Stimulated activated naive CD8-positive, alpha-beta T cell treated with anti-CD3 and anti-CD28 coated beads, Interleukin-15, amount 100 ng/mL, for 72 hours (primary cell): ENCODE results near the gene OTULIN.

Experiments used
- ATAC-seq: fragments of 150-1000 bp; cut with Tn5 transposase; 2 replicates; pipeline ENCODE4 v1.10.0; 2021; ENCODE audit warnings: mild to moderate bottlenecking, moderate library complexity
- DNase-seq, 2 donors: peaks; one replicate each; pipeline ENCODE4 v3.0.0; 2021 to 2022
- H3K27ac Mint-ChIP-seq, 2 donors: one replicate each; pipeline ENCODE4 v1.8.0; 2022; ENCODE audit warnings: mild to moderate bottlenecking in 2 of 2, mixed read lengths in 2 of 2, moderate library complexity in 2 of 2
- H3K27me3 Mint-ChIP-seq: one replicate; pipeline ENCODE4 v1.8.0; 2022; ENCODE audit warnings: mixed read lengths
- H3K4me1 Mint-ChIP-seq: one replicate; pipeline ENCODE4 v1.8.0; 2022; ENCODE audit warnings: mild to moderate bottlenecking, mixed read lengths
- H3K4me3 Mint-ChIP-seq, 2 donors: one replicate each; pipeline ENCODE4 v1.8.0; 2022; ENCODE audit warnings: mild to moderate bottlenecking in 2 of 2, mixed read lengths in 2 of 2, moderate library complexity in 1 of 2
- H3K9me3 Mint-ChIP-seq, 2 donors: one replicate each; pipeline ENCODE4 v1.8.0; 2022; ENCODE audit warnings: mixed read lengths in 2 of 2

OTULIN gene

DNA sequence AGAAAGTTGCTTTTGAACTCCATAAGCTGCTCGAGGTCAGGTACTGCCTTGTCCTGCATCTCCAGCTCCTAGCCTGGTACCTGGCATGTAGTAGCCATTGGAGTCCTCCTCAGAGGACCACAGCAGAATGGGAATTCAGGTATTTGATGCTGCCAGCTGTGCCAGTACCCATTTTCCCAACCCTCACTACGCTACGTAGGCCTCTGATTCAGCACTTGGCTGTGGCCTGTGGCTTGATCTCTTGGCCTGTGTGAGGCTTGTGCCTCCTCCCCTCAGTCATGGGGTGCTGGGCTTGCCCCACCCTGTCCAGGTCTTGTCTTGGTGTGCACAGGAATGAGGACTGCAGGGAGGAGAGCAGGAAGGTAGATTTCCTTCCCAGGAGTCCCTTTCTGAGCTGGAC lies 11.8 kb downstream of the OTULIN start:
- no peaks in the 10 kb centered on the region for H3K9me3 Mint-ChIP-seq
- peak in 1 of 2 donors; percentile 41 for DNase-seq
- no peaks in the 10 kb centered on the region for H3K27me3 Mint-ChIP-seq
- H3K27ac Mint-ChIP-seq: peak overlapping the region; percentile 67 to 91
- H3K4me1 Mint-ChIP-seq: peaks cover 74% of the 10 kb centered on the region
- peak; percentile 83 for ATAC-seq
- H3K4me3 Mint-ChIP-seq: peak overlapping the region; percentile 74 to 77

DNA sequence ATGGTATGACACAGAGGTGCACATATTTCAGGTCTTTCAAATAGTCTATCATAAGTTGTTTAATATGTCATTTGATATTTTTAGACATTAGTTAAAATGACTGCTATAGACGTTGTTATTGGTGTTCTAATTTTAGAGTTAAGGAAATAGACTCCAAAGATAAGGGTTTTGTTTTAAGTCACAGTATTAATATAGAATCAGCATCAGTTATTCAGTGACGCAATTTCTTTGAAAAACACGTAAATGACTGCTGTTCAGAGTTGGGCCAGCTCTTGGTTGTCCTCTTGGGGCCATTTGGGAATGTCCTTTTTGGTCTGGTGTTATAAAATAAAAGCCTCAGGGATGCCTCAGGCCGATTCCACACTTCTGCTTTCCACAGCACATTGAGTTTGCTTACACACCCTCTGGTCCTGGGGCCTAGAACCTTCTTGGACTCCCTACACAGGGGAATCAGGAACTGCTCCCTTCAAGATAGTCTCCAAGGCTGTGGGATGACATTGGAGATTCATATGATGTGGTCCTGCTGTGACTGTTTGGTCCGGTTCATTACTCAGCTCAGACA lies 14.3 kb downstream of the OTULIN start:
- Mint-ChIP-seq H3K9me3 (no peaks in the 10 kb centered on the region), H3K27ac (peak overlapping the region in 1 of 2 donors; percentile 82), H3K27me3 (no peaks in the 10 kb centered on the region), H3K4me3 (no peak overlapping the region), H3K4me1 (peaks cover 48% of the 10 kb centered on the region)
- ATAC-seq (no peak), DNase-seq (no peak)

DNA sequence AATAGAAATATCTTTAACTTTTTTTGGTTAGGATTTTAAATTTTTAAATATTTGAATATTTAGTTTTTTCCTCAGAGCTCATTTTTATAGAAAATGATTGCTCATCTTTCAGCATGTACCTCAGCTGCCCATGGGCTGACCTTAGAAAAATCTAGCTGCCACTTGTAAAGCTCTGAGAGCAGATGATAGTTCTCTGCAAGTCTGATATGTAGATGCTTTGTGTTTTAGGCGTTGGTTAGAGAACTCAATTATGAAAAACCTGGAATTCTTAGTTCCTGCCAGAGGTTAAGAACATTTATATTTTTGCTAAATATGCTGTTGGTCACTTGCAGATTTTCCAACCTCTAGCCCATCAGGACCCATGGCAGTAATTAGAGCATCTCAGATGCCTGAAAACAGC lies 15.1 kb downstream of the OTULIN start:
- peak overlapping the region in 1 of 2 donors; percentile 82 for H3K27ac Mint-ChIP-seq
- H3K9me3 Mint-ChIP-seq: no peaks in the 10 kb centered on the region
- DNase-seq (no peak), ATAC-seq (no peak)
- H3K27me3 Mint-ChIP-seq: no peaks in the 10 kb centered on the region
- peaks cover 44% of the 10 kb centered on the region for H3K4me1 Mint-ChIP-seq
- no peak overlapping the region for H3K4me3 Mint-ChIP-seq

DNA sequence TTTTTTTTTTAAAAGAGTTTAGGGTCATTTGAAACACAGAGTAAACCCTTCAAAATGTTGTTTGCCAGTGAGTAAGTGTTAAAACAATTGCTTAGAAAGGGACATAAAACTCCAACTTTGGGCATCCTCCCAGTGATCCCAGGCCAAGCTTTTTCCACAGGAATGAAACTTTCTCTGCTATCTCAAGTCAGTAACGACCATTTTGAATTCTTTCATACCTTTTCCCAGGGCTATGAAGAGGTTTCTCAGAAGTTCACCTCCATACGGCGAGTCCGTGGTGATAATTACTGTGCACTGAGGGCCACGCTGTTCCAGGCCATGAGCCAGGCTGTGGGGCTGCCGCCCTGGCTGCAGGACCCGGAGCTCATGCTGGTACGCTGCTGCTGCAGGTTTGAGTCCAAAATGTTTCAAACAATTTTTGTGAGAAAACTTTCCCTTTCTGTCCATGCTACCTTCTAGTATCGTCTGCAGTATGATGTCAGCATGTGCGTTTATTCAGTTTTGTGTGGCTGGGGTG lies 16.8 kb downstream of the OTULIN start:
- H3K4me3 Mint-ChIP-seq: no peak overlapping the region
- H3K27me3 Mint-ChIP-seq: no peaks in the 10 kb centered on the region
- peaks cover 41% of the 10 kb centered on the region for H3K4me1 Mint-ChIP-seq
- no peaks in the 10 kb centered on the region for H3K9me3 Mint-ChIP-seq
- no peak for ATAC-seq
- peak overlapping the region in 1 of 2 donors; percentile 61 for H3K27ac Mint-ChIP-seq
- no peak for DNase-seq

DNA sequence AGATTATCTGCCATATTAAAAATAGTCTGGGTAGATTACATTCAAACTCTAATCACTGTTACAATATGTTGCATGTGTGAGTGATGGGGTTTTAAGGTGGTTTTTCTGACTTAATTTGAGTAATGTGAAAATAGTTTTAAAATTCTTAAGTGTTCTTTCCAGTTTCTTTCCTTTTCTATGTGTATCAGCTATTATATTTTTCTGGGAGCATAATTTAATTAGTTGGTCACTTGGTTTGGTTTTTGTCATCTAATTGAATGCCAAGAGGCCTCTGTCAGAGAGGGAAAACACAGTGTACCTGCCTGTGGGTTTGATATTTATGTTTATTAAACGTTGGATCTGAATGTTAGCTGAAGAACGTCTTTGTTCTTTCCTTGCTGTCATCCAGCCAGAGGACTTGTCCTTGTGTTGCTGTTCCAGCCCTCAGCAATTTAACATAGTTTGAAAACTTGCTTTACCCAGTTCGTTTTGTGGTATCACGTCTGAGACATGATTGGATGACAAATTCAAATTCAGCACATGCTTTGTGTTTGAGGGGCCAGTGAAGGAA lies 19.5 kb downstream of the OTULIN start:
- ATAC-seq (no peak), DNase-seq (no peak)
- H3K4me3 Mint-ChIP-seq: no peak overlapping the region
- no peaks in the 10 kb centered on the region for H3K27me3 Mint-ChIP-seq
- peak overlapping the region in 1 of 2 donors; percentile 31 for H3K27ac Mint-ChIP-seq
- H3K4me1 Mint-ChIP-seq: peaks cover 22% of the 10 kb centered on the region
- no peaks in the 10 kb centered on the region for H3K9me3 Mint-ChIP-seq

DNA sequence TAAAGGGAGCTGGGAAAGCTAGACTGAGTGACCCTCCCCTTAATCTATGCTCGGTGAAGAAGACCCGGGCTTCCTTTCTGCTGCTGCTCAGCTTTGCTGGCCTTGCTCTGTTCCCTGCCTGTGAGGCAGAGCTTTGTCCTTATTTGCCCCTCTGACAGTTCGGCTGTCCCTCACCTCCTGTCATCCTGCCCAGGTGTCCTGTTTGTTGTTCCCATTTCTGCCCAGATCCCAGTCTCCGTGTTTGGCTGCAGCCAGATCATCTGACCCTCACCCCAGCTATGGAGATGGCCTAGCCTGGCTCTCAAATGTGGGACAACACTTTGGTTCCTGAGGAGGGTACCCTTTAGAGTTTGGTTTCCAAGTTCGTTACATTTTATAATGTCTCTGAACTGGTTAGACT lies 20.2 kb downstream of the OTULIN start:
- ATAC-seq: no peak
- H3K27ac Mint-ChIP-seq: peak overlapping the region; percentile 60 to 81
- no peak for DNase-seq

DNA sequence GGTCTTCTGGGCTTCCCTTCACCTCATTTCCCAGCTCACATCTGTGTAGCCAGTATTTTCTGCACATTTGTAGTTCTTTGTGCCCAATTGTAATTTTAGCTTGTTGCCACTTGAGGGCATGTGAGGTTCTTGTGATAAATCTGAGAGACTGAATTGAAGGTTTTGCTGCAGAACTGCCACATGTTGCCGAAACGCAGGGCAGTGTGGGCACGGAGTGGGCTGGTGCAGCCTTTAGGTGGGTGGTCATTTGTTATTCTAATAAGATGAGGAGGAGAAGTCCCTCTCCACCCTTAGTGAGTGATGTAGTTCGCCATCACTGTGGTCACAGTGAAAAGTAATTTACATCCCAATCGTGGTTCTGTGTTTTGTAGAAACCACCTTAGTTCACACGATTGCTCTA lies 21.2 kb downstream of the OTULIN start:
- H3K9me3 Mint-ChIP-seq: no peaks in the 10 kb centered on the region
- H3K4me1 Mint-ChIP-seq: peaks cover 17% of the 10 kb centered on the region
- no peaks in the 10 kb centered on the region for H3K27me3 Mint-ChIP-seq
- H3K27ac Mint-ChIP-seq: no peak overlapping the region
- ATAC-seq (peak; percentile 99), DNase-seq (peak; percentile 46 to 77)
- H3K4me3 Mint-ChIP-seq: peak overlapping the region in 1 of 2 donors; percentile 39

More for the DNA sequence above, 20.2 kb downstream of the OTULIN start:
- H3K9me3 Mint-ChIP-seq: no peaks in the 10 kb centered on the region
- H3K4me1 Mint-ChIP-seq: peaks cover 22% of the 10 kb centered on the region
- no peak overlapping the region for H3K4me3 Mint-ChIP-seq
- H3K27me3 Mint-ChIP-seq: no peaks in the 10 kb centered on the region

DNA sequence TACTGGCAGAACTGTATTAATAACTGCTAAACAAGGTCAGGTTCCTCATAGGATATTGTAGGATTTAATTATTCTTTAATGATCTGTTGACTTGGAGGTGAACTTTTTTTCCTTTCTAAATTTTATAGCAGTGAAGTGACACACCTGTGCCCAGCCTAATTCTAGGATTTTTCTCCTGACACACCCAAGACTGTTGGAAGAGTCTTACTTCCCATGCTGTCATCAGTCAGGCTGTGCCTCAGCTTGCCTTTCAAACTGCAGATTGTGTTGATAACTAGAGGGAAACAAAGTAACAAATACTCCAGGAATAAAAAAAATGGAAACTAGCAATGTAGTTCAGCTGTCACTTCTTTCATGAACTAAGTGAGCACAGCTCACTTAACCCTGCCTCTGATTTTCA lies 22.0 kb downstream of the OTULIN start:
- no peak overlapping the region for H3K27ac Mint-ChIP-seq
- H3K27me3 Mint-ChIP-seq: no peaks in the 10 kb centered on the region
- peaks cover 17% of the 10 kb centered on the region for H3K4me1 Mint-ChIP-seq
- DNase-seq (no peak), ATAC-seq (no peak)
- H3K9me3 Mint-ChIP-seq: no peaks in the 10 kb centered on the region
- H3K4me3 Mint-ChIP-seq: peak overlapping the region in 1 of 2 donors; percentile 19

DNA sequence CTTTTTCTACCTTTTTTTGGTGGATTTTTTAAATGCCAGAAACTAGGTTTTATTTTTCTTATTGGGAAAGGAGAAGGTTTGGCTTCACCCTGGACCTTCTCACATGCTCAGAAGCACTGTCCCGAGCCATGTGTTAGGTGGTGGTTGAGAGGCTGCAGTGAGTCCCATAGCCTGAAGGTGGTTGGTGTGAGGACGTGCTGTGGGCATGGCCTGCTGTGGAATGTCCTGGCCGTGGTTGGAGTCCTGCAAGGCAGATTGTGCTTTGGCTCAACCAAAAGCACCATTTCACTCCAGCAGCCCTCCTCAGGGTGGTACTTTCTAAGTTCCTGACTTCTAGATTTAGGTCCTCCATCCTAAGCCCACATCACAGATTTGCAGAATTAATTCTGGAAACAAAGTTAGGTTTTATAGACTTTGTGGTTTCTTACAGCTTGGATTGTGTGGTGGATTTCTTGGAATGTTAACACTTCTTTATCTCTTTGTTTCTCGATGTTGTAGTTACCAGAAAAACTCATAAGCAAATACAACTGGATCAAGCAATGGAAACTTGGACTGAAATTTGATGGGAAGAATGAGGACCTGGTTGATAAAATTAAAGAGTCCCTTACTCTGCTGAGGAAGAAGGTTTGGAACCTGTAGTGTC lies 22.6 kb downstream of the OTULIN start:
- Mint-ChIP-seq H3K27ac (no peak overlapping the region), H3K27me3 (no peaks in the 10 kb centered on the region), H3K4me3 (no peak overlapping the region), H3K4me1 (peaks cover 17% of the 10 kb centered on the region), H3K9me3 (no peaks in the 10 kb centered on the region)
- ATAC-seq (no peak), DNase-seq (no peak)

DNA sequence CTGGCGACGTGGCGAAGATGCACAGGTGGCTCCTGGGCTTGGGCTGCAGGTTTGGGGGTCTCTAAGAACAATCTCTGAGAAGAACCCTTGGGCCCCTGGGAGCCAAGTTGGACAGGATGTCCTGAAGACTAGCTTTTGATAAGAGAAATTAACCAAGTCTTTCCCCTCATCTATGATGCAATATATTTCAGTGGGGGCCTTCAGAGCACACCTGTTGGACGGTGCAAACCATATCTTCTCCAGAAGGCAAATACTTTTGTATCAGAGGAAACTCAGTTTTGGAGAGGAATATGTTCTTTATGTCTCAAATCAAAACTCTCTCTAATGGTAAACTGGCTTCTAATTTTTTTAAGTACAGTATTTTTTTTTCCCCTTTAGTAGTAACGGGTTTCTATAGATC lies 28.6 kb downstream of the OTULIN start:
- Mint-ChIP-seq H3K27ac (no peak overlapping the region), H3K4me3 (no peak overlapping the region), H3K27me3 (no peaks in the 10 kb centered on the region), H3K9me3 (no peaks in the 10 kb centered on the region), H3K4me1 (peaks cover 9% of the 10 kb centered on the region)
- DNase-seq (no peak), ATAC-seq (no peak)

DNA sequence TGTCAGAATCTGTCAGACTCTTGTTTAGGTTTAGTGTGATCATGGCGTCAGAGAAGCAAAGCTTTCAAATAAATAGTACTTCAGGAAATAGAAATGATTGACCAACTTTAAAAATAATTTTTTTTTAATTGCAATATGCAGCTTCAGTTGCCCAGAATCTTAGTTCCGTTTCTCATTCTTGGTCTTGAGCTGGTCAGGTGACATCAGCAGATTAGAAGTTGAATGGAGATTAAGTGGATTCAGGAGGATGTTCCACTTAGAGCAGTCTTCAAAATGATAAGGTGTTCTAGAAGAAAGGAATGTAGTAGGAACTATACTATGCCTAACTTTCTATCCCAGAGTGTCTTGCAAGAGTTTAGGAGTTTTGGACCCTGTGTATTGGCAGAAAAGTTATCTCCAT lies 30.6 kb downstream of the OTULIN start:
- Mint-ChIP-seq H3K9me3 (no peaks in the 10 kb centered on the region), H3K27ac (no peak overlapping the region), H3K4me3 (no peak overlapping the region), H3K27me3 (no peaks in the 10 kb centered on the region), H3K4me1 (peaks cover 22% of the 10 kb centered on the region)
- ATAC-seq: no peak
- DNase-seq: no peak

DNA sequence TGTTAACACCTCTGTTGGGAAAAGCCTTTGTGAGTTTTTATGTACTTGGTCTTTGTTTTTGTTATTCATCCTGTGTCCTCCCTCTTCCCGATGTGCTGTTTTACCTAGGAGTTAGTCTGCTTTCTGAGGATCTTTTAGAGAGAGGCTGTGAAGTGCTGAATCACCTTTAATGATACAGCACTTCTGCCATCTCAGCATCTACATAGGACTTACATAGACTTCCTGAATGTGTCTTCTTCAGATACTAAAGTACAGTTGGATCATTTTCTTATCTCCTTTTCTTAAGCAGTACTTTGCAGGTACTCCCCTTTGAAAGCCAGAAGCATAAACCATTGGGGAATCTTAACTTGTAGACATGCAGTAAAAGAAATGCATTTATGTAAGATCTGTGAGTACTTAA lies 31.5 kb downstream of the OTULIN start:
- no peak overlapping the region for H3K4me3 Mint-ChIP-seq
- no peaks in the 10 kb centered on the region for H3K27me3 Mint-ChIP-seq
- peaks cover 25% of the 10 kb centered on the region for H3K4me1 Mint-ChIP-seq
- no peak for ATAC-seq
- no peaks in the 10 kb centered on the region for H3K9me3 Mint-ChIP-seq
- DNase-seq: no peak
- H3K27ac Mint-ChIP-seq: no peak overlapping the region

DNA sequence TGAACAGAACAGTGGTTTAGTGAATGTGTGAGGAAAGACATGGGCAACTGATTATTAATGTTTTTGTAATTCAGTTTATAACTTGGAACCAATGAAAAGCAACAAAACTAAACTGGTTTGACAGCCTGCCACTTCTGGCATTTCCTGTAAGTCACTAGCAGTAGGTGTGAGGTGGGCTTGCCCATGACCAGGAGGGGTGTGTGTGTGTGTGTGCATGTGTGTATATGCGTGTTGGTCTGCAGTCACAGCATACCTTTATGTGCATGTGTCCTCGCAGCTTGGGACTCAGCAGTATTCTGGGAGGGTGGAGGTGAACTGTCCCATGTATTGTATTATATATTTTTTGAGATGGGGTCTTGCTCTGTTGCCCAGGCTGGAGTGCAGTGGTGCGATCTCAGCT lies 32.3 kb downstream of the OTULIN start:
- DNase-seq: no peak
- no peaks in the 10 kb centered on the region for H3K27me3 Mint-ChIP-seq
- no peak for ATAC-seq
- H3K9me3 Mint-ChIP-seq: no peaks in the 10 kb centered on the region
- H3K27ac Mint-ChIP-seq: no peak overlapping the region
- no peak overlapping the region for H3K4me3 Mint-ChIP-seq
- peaks cover 33% of the 10 kb centered on the region for H3K4me1 Mint-ChIP-seq

DNA sequence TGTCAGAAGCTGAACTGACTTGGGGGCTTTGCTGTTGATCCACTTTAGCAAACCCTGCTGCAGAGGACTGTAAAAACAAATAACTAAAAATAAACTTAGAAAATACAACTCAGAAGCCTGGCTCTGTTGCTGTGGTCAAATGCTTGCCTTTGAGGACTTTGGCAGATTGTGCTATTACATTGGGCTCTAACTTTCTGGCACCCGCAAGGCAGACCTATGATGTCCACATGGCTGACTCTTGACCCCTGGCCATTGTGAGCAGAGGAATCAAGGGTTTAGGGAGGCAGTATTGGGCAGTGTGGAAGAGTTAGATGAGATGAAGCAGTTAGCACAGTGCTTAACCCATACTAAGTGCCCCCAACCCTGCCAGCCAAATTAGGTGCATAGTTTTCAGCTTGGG lies 34.0 kb downstream of the OTULIN start:
- DNase-seq (no peak), ATAC-seq (no peak)
- no peaks in the 10 kb centered on the region for H3K27me3 Mint-ChIP-seq
- H3K27ac Mint-ChIP-seq: no peak overlapping the region
- H3K9me3 Mint-ChIP-seq: no peaks in the 10 kb centered on the region
- no peak overlapping the region for H3K4me3 Mint-ChIP-seq
- peaks cover 50% of the 10 kb centered on the region for H3K4me1 Mint-ChIP-seq

DNA sequence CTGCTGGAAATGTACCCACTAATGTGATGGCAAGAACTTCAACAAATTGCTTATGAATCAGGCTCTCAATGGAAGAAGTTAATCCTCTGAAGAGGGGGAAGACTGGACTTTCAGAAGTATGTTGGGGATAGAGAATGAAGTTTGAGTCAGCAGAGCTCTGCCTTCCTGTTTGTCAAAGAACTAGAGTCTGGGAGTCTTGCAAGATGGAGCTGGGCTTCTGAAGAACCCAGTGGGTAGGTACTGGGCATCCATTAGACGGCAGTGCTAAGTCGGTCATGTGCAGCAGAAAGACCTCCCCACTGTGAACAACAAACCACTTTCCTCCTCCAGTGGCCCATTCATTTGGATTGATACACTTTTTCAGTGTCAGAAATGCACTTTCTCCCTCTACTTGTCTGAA lies 34.6 kb downstream of the OTULIN start:
- Mint-ChIP-seq H3K27ac (peak overlapping the region; percentile 14 to 18), H3K9me3 (no peaks in the 10 kb centered on the region), H3K4me3 (no peak overlapping the region), H3K27me3 (no peaks in the 10 kb centered on the region), H3K4me1 (peaks cover 56% of the 10 kb centered on the region)
- DNase-seq (no peak), ATAC-seq (no peak)

DNA sequence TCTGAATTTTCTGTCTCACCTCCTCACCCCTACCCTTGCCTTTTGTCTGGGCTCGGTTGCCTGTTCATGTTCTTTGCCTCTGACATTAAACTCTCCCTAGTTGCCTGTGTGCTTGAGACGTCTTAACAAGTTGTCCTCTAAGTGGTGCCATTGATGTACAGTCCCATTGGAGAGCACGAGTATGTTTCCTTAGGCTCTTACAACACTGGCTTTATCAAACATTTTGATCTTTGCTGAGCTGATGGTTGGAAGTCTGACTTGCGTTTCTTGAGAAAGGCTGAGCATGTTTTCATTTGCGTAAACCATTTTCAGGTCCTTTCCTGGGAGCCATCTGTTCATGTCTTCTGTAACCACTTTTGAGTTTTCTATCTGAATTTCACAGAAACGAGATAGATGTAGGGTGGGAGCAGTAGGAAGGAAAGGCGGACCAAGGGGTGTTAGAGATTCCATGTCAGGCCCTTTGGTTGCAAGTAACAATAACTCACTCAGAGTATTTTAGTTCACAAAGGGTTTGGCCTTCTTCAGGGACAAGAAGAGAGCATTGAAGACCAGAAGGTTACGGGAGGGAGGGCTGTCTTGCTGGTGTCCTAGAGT lies 35.4 kb downstream of the OTULIN start:
- no peak for ATAC-seq
- DNase-seq: no peak
- Mint-ChIP-seq H3K4me1 (peaks cover 61% of the 10 kb centered on the region), H3K4me3 (no peak overlapping the region), H3K27me3 (no peaks in the 10 kb centered on the region), H3K27ac (peak overlapping the region; percentile 52 to 64), H3K9me3 (no peaks in the 10 kb centered on the region)
